Measurements from ENCODE around the gene CLHC1.

DNA sequence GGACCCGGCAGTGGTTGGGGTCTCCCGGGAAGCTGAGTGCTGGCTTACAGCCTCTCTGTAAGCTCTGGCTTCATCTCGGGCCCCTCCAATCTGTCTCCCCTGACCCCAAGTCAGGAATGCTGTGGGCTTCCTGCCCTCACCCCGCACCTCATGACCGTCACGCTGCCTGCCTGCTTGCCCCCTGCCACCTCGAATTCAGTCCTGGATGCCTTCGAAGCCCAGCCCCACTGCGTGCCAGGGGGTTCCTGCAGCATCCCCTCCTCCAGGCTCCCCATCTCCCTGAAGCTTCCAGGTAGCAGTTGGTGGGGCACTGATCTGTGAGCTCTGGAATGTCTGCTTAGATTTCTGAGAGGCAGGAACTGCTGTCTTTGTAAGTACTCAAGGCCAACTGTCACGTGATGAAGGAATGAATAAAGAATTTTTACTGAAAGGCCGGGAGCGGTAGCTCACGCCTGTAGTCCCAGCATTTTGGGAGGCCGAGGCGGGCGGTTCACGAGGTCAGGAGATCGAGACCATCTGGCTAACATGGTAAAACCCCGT is 6.5 kb downstream of the CLHC1 start:
- TF ChIP-seq CTCF (IDR thresholded peaks at IDR 0.05; ENCODE audit: low read depth, low read length, missing input control) (no peak), ATF3 (IDR thresholded peaks at IDR 0.05) (no peak)
